Measurements from ENCODE around the gene ANKS1A.

GRCh38 chr6:34973547-34974248 lies 84.6 kb downstream of the ANKS1A start:
- TF ChIP-seq, protein P1, sequence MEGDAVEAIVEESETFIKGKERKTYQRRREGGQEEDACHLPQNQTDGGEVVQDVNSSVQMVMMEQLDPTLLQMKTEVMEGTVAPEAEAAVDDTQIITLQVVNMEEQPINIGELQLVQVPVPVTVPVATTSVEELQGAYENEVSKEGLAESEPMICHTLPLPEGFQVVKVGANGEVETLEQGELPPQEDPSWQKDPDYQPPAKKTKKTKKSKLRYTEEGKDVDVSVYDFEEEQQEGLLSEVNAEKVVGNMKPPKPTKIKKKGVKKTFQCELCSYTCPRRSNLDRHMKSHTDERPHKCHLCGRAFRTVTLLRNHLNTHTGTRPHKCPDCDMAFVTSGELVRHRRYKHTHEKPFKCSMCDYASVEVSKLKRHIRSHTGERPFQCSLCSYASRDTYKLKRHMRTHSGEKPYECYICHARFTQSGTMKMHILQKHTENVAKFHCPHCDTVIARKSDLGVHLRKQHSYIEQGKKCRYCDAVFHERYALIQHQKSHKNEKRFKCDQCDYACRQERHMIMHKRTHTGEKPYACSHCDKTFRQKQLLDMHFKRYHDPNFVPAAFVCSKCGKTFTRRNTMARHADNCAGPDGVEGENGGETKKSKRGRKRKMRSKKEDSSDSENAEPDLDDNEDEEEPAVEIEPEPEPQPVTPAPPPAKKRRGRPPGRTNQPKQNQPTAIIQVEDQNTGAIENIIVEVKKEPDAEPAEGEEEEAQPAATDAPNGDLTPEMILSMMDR (IDR thresholded peaks at IDR 0.05), result no peak
- no peak for TF ChIP-seq POLR2A (IDR thresholded peaks at IDR 0.05)
